Glomerular endothelial cell (primary cell): ENCODE data around the gene TXN. TPM values are rescaled to one million over a fixed set of nuclear protein-coding genes. Genes with fewer than 3 reads are reported as not detected.

ENCODE experiments used
- DNase-seq: peaks from one replicate; pipeline ENCODE4 v3.0.0-alpha.2; 2011; ENCODE audit warnings: low read depth, low spot score; ENCODE audit errors: extremely low read depth
- total RNA-seq: library from RNA; depleted of rRNA; stranded (reverse); fragments of >200 nt; gene quantifications from 2 replicates; pipeline ENCODE4 v1.2.3, GENCODE V29; 2015

The TXN gene
- 187 and 305 TPM in 2 replicates for total RNA-seq

DNA sequence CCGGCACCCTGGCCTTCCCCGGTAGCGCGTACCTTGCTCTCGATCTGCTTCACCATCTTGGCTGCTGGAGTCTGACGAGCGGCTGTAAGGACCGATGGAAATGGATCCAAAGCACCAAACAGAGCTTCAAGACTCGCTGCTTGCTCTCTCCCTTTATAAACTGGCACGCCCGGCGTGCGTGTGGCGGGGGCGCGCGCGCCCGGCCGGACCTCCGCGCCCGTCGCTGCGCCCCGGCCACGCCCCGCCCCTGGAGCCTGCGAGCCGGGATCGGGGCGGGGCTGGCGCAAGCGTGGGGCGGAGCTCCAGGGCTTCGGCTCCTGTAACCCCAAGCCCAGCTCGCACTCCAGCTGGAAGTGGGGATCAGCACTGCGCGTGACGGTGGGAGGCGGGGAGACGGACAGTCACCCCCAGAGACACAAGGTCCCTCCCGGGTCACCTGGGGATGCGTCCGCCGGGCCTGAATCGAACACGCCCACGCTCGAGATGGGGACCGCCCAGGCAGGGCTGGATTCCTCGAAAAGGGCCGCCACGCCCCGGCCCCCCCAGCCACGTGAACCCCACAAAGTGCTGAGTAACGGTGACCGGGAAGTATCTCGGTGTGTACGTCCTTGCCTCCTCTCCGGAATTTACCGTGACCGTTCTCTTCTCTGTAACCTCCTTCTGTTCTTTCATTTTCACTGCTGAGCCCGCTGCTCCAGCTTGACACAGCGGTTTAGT lies at the start of gene TXN:
TSS of gene TXN (minus strand) at position 128 of the 717 bp plus-strand sequence. CDS start at position 56, 72 bp downstream.
- no peak for DNase-seq

DNA sequence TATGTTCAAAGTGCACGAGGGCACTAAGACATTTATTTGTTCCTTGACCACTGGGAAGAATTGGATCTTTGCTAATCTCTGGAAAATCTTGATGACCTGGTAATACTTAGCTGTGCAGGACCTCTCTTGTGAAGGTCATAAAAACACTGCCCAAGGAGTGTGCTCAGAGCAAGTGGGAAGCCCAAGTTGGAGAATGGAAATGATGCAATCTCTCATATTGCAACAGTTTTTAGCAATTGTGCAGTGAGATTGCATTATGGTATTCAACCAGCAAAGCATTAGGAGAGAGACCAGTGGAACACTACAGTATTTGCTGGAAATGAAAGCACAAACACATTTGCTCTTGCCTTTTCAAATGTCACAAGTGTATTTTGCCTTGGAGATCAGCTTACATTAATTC lies 46.8 kb upstream of the TXN start:
- DNase-seq: no peak

DNA sequence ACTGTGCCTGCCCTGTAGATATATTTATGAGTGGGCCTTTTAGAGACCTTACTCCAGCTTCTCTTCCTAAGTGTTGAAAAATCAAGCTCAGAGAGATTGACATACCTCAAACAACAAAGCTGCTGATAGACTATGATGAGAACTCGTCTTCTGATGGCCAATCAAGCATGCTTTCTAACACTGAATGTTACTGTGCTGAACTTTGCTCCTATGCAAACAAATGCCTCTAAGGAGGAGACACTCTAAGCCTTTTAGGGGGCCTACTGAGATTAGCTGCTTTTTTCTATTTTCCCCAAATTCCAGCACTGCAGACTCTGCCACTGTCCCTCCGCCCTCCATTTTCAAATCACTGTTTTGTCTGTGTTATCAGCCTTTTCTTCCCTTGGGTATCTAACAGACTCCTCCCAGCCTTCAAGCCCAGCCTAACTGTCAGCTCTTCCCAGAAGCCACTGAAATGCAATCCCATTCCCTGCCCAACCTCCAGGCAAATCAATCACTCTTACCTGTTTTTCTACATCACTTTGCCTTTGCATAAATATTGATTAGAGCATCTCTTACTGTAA lies 41.8 kb upstream of the TXN start:
- DNase-seq: no peak

DNA sequence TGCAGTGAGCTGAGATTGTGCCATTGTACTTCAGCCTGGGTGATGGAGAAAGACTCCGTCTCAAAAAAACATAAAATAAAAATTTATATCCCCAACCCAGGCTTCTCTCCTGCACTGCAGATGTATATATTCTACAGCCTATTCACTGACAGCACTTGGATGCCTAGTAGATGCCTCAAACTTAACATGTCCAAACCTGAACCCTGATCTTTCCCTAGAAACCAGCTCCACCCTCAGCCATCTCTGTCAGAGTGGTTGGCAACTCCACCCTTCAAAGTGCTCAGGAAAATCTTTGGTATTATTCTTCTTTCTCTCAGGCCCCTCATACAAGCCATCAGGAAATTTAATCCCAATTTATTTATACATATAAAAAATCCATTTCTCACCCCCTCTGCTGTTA lies 36.9 kb upstream of the TXN start:
- DNase-seq: no peak

DNA sequence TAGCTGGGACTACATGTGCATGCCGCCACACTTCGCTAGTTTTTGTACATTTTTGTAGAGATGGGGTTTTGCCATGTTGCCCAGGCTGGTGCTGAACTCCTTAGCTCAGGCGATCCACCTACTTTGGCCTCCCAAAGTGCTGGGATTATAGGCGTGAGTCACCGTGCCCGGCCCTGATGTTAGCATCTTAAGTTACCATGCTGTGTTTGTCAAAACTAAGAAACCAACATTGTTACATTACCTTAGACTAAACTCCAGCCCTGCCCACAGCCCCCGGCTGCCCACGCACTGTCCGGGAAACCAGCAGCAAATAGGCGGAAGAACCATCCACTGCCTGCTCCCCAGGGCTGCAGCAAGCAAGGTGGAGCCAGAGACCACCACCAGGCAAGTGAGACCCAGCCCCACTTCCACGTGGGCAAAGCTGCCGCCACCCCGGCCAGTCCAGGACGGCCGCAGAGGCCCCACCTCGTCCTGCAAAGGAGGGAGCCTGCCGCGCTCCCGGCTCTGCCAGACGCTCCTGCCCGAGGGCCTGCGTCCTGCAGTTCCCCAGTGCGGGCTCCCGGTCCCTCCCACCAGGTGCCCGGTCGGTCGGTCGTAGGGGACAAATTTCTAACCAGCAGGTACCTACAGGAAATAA lies 35.7 kb upstream of the TXN start:
- no peak for DNase-seq

DNA sequence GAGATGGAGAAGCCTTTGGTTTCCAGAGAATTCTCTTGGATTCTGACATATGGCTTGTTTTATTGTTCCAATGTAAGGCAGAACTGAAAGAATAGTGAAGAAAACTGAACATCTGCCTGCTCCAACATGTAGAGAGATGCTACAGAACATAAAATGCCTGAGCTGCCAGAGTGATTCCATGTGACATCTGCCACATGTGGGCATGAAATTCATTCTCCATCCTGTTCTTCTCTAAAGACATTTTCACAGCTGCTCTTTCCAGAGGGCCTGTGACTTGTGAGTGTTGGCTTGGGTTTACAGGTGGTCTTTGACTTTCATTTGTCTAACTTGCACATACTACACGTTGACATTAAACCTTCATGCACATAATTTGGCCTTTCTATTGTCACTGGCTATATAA lies 33.7 kb upstream of the TXN start:
- DNase-seq: no peak

DNA sequence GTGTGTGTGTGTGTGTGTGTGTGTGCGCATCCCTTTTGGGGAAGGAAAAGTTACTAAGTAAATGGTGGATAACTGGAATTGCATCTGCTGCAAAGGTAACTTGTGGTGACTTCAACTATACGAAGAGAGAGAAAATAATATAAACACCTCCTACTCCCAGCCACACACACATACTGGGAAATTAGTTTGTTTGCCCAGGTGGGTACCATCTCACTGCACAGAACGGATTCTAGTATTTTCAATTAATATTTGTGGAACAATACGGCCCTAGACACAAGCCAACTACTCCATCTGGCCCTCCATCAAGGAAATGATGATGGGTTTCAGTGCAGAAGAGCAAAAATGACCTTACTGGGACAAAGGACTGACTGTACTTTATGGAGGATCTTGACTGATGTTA lies 32.2 kb upstream of the TXN start:
- DNase-seq: no peak

DNA sequence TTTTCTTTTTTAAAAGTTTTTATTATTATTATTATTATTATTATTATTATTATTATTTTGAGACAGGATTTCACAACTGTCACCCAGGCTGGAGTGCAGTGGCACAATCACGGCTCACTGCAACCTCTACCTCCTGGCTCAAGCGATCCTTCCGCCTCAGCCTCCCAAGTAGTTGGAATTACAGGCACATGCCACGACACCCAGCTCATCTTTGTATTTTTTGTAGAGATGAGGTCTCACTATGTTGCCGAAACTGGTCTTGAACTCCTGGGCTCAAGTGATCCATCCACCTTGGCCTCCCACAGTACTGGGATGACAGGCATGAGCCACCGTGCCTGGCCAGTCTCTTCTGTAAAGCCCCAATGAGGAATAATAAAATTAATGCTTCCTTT lies 31.0 kb upstream of the TXN start:
- DNase-seq: no peak

DNA sequence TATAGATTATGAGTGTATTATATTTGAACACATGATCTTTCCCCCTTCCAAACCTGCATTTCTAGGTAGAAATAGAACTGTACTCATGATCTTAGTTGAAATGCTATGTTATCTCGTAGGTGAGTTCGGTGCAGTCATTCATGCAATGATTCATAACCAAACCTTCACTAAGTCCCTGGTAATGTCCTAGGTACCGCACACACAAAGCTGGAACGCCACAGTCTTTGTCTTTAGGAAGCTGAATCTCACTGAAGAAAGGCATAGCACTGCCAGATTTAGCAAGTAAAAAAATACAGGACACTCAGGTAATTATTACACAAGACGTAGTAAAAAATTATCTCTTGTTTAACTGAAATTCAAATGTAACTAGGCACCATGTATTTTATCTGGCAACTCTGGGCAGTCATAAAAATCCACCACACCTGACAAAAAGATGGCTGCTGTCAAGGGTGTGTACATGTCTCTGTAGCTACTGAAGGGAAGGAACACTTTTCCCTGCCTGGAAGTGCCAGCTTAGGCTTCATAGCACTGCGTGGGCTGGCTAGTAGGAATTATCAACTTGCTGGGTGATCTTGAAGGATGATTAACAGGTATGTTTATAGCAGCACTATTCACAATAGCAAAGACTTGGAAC lies 28.0 kb upstream of the TXN start:
- DNase-seq: no peak

DNA sequence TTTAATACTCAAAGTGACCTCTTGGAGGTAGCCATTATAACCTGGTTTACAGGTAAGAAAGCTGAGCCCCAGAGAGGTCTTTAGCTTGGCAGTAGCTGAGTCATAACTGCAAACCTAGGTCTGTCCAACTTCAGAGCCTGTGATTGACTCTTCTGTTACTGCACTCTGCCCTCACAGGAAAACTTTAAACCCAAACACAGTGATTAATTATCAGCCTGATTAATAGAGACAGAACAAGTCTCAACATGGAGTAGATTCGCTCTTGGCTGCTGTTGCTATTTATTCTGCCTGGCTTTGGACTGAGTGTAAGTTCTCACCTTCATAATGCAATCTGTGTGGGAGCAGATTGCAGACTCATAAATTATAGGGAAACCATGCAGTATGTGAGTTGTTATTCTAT lies 27.4 kb upstream of the TXN start:
- no peak for DNase-seq

DNA sequence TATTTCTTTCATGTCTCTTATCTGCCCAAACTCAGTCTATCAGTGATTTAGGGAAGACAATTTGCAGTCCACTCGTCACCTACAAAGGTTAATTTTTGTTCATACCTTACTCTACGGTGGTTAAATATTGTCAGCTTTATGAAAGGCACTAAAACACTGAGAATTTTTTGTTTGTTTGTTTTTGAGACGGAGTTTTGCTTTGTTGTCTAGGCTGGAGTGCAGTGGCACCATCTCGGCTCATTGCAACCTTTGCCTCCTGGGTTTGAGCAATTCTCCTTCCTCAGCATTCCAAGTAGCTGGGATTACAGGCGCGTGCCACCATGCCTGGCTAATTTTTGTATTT lies 26.4 kb upstream of the TXN start:
- DNase-seq: no peak

DNA sequence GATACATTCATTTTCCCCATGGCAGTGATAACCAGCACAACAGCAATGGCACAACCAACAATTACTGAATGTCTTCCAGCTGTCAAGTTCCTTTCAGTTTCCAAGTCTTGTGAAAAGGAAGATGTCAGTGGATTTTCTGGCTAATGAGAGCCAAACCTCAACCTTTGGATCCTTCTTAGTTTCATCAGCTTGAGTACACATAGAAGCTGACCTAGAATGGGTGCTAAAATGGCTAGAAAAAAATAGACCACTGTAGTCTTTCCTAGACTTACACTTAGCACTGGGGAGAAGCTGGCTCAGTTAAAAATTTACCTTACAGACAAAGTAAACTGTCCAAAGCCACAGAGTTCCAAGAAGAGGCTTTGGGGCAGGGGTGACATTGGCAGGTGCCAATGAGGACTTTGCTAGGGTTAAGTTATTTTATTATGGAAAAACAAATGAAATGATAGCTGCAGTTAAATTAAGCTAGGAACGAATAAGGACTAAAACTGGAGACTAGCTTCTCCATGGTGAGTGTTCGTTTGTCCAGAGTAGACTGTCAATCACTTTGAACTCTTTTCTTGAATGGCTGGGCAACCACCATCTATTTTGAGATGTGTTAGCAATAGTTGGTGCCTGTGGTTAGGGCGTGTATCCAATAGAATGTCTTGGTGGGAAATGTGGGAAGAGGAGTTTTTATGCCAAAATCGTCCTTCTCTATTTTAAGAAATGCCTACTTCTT lies 25.9 kb upstream of the TXN start:
- DNase-seq: no peak

DNA sequence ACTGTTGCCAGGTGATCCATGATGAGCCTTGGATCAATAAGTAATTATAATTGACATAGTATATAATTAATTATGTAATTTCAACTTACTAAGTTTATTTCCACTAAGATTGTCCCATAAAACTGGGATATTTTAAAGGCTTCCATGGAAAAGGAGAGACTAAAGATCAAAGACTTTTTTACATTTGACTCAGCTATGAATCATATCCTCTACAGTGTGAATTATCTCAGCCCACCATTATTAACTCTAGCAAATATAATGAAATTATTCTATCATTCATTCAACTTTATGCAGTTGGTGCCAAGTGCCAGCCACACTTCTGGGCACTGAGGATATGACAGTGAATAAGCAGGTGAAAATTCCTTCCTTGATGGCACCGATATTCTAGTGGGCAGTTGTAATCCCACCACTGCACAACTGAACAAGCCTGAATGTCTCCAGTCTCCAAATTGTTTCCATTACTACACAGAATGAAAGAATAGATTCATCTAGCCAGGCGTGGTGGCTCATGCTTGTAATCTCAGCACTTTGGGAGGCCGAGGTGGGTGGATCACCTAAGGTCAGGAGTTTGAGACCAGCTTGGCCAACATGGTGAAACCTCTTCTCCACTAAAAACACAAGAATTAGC lies 21.9 kb upstream of the TXN start:
- no peak for DNase-seq

DNA sequence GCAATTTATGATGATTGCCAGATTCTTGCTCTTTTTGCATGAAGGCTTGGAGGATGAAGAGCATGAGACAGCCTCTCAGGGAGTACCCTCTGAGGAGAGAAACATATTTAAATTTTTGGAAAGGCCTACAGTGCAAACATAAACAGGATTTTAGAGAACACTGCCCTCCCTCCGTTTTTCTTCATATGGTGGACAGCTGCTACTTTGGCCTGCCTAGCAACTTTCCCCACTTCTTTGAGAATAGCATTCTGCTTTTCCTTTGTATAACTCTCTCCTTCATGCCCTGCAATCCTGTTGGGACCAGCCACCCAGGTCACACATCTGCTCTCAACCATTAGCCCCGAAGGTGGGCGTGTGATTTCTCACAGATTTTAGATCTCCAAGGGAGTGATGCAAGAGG lies 20.5 kb upstream of the TXN start:
- no peak for DNase-seq

DNA sequence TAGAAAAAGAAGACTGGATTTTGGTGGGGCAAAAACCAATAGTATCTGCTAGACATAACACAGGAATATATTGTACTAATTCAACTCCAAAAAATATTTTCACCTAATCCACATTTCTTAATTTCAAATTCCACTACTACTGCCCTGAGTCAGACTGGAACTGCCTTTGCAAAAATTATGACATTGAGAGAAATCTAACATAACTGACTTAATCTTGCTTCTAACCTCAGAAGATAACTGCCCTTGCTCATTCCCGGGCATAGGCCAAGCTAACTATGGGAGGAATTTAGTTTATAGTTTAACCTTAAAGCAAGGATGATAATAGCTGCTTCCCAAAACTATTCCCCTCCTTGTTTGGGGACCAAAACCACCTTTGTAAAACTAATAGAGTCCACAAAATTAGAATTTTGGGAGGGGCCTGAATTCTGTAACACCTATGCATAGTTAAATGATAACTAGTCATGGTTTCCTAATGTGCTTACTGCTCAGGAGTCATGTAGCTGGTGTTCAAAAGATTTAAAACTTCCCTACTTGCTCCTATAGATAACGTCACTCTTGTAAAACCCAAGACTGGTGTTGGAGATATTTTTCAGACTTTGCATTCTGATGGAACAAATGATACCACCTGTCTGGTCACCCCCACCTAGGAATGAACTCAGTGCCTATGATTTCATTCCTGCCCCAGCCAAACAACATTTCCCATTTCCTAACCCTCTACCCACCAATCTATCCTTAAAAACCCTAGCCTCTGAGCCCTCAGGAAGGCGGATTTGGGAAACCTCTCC lies 14.1 kb upstream of the TXN start:
- DNase-seq: no peak

DNA sequence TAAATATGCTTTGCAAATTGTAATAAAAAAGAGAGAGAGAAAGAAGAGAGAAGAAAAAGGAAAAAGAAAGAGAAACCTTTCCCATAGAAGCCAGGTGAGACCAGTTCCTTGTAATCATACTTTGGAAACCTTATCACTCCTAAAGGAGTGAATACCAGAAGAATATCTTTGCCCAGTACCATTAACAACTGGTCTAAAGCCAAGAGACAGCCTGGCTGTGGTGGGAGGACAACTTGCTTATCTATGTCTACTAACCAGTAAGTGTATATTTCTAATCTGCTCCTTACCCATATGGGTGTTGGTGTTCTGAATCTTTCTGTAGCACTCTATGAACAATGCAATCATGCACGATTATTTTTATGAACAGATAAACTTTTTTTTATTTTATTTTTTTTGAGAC lies 10.5 kb upstream of the TXN start:
- DNase-seq: no peak

DNA sequence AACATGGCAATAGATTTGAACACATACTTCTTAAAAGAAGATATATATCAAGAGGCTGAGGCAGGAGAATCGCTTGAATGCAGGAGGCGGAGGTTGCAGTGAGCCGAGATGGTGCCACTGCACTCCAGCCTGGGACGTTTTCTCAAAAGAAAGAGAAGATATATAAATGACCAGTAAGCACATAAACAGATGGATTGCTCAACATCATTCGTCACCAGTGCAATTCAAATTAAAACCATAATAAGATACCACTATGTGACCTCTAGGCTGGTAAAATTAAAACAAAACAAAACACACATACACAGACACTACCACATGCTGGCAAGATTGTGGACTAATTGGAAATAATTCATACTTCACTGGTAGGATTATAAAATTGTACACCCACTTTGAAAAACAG lies 5.3 kb upstream of the TXN start:
- no peak for DNase-seq

DNA sequence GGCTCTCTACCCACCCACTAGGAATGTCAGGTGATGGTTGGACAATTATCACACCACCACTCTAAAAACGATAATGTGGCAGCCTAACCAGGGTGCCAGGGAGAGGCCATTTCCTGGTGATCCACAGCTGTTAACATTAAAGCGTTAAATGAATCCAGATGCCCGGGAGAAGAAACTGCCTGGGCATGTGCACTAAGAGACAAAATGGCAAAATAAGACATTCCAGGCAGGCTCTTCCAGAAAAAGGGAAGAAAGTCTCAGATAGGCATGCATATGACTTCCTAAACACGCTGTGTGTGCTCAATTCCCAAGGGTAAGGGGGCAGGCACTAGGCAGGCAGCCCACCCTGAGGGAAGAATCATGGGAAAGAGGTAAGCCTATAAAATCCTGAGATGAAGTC lies 4.6 kb upstream of the TXN start:
- no peak for DNase-seq

DNA sequence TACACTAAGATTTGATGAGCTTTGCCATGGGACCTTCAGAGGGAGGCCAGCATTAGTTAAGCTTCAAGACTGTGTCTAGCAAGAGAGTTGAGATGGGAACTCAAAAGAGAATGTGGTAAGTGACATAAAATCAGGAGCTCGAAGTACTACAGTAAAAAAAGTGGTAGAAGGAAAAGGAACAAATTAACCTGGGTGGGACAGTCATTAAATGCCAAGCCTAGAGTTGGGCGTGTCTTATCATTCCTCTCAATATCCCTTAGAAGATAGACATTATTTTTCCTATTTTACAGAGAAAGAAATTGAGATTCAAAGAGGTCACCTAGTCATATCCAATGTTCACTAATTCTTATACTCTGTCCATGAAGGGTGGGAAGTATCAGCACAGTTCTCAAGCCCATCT lies 3.3 kb upstream of the TXN start:
- DNase-seq: no peak

DNA sequence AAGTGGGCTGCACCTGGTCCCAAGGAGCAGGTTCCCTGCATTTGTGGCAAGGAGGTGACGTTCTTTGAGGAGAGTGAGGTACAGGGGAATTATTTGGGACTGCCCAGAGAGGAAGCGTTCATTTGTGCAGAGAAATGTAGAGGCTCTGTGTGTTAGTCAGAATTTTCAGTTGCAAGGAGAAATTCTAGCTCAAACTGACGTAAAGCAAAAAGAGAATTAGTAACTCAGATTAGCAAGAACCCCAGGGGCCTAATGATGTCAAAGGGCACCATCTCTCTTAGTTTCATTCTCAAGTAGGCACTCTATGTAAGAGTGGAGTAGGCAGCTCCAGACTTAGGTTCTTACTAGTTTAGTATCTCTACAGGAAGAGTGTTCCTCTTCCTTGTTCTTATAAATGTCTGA lies 2.4 kb upstream of the TXN start:
- DNase-seq: no peak
